Ovary (tissue), 9 donors: ENCODE data around the gene THSD4. TPM values are rescaled to one million over a fixed set of nuclear protein-coding genes. Genes with fewer than 3 reads are reported as not detected.

Source experiments
- DNase-seq, 5 donors: peaks; one replicate each; pipeline ENCODE4 v3.0.0-alpha.2; 2019 to 2020
- H3K27ac ChIP-seq, 2 donors: fragments of 200-600 bp; one replicate each; pipeline versions ENCODE4 v1.5.1 to v1.8.0; 2019 to 2022
- H3K27me3 ChIP-seq: fragments of 200-600 bp; one replicate; pipeline ENCODE4 v1.8.0; 2022
- H3K36me3 ChIP-seq: fragments of 200-600 bp; sonication (generic); one replicate; pipeline ENCODE4 v1.5.1; 2019
- H3K4me1 ChIP-seq: one replicate; pipeline ENCODE4 v1.8.1; 2013; ENCODE audit warnings: mild to moderate bottlenecking, moderate library complexity; ENCODE audit not compliant: insufficient read depth
- H3K4me3 ChIP-seq: fragments of 200-600 bp; sonication (generic); one replicate; pipeline ENCODE4 v1.5.1; 2017
- H3K9me3 ChIP-seq, 2 donors: fragments of 200-600 bp in 1 of 2; sonication (generic) in 1 of 2; one replicate each; pipeline versions ENCODE4 v1.5.1 to v1.8.1; 2013 to 2019; ENCODE audit warnings: mild to moderate bottlenecking in 1 of 2, moderate library complexity in 1 of 2
- EP300 ChIP-seq: sonication (generic); formaldehyde crosslinking; IDR thresholded peaks from one replicate; pipeline ENCODE4 v1.6.1; 2017; ENCODE audit warnings: antibody characterized with exemption
- POLR2A ChIP-seq: fragments of 450-650 bp; IDR thresholded peaks from one replicate; pipeline ENCODE4 v1.6.1; 2017; ENCODE audit warnings: antibody characterized with exemption, mild to moderate bottlenecking, moderate library complexity
- WGBS, 3 donors: extraction: QIAGEN DNeasy Blood & Tissue Kit in 1 of 3; methylation state at CpG; one replicate each; pipeline versions ENCODE4 v1.1.5 to v1.1.7; 2013 to 2017; 5-methylcytosine and 5-hydroxymethylcytosine counted together
- intact Hi-C, 4 donors: fragments of 100-400 bp; cut with DNase I; formaldehyde crosslinking; loops; one replicate each; pipeline versions ENCODE4 v1.11.0 to v1.15.1; 2022 to 2023
- polyA plus RNA-seq, 2 donors: library from polyadenylated mRNA; stranded (reverse); fragments of 200-250 nt in 1 of 2; fragments of 350-450 nt in 1 of 2; fragmentation: Illumina TruSeq in 1 of 2; extraction: RNeasy Lipid Tissue Mini Kit (QIAGEN cat#74804) in 1 of 2; gene quantifications; one replicate each; pipeline ENCODE4 v1.2.3, GENCODE V29; 2013 to 2014
- total RNA-seq, 7 donors: library from RNA; depleted of rRNA in 2 of 7; stranded (reverse); fragments of >200 nt in 2 of 7; fragmentation: NEBNext Ultra II Directional in 3 of 7; extraction: Animal tissue kit (Norgen Biotek cat#: 25700) in 3 of 7; gene quantifications; one replicate each; pipeline versions ENCODE4 v1.1.0 to v1.2.4, GENCODE V29; 2016 to 2023
- TF ChIP-seq, protein P1 (sequence below), 3 donors: fragments of 450-650 bp in 2 of 3; fragments of 200-600 bp in 1 of 3; IDR thresholded peaks; one replicate each; pipeline versions ENCODE4 v1.5.1 to v1.8.0; 2016 to 2022; ENCODE audit warnings: antibody characterized with exemption in 3 of 3, mild to moderate bottlenecking in 1 of 3
- donor health status: DM: no; HTN: no; CAD: no; lungs with moderate emphysema.
- donor health status: DM: no; HTN: no; CAD: no.
- donor health status: Bipolar disorder and iron deficiency.
- donor health status: DM: yes; HTN: yes; CAD: no.
- donor health status: DM: no; HTN: no; CAD: no.
- donor health status: DM: yes; HTN: yes; CAD: no.

Gene THSD4
- total and polyA plus RNA-seq, 9 donors, result 3.2 to 53.4 (median 13.5) TPM

DNA sequence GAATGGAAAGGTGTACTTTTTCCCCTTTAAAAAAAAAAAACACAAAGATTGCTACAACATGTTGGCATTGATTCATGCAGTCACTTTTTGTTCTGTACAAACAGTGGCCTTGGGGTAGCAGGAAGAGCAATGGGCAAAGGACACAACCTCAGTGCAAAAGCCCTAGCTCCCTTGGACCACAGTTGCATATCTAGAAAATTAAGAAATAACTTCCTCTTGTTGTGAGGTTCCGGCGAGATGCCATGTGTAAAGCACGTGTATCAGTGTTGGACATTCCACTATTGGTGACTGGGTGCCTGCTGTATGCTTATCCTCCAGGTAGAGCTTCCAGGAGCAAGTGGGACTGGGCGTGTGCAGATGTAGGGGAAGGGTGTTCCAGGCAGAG is 164.5 kb downstream of the THSD4 start:
- H3K27ac ChIP-seq, result no peak overlapping the region
- WGBS, 3 donors, result 86 to 96% (median 89%) methylated on average over 4 of the region's 4 CpGs
- no peak for DNase-seq
- H3K4me3 ChIP-seq, result no peak overlapping the region
- H3K36me3 ChIP-seq, result no peaks in the 10 kb centered on the region
- no peak for TF ChIP-seq EP300
- no peak for TF ChIP-seq POLR2A
- TF ChIP-seq, protein P1, sequence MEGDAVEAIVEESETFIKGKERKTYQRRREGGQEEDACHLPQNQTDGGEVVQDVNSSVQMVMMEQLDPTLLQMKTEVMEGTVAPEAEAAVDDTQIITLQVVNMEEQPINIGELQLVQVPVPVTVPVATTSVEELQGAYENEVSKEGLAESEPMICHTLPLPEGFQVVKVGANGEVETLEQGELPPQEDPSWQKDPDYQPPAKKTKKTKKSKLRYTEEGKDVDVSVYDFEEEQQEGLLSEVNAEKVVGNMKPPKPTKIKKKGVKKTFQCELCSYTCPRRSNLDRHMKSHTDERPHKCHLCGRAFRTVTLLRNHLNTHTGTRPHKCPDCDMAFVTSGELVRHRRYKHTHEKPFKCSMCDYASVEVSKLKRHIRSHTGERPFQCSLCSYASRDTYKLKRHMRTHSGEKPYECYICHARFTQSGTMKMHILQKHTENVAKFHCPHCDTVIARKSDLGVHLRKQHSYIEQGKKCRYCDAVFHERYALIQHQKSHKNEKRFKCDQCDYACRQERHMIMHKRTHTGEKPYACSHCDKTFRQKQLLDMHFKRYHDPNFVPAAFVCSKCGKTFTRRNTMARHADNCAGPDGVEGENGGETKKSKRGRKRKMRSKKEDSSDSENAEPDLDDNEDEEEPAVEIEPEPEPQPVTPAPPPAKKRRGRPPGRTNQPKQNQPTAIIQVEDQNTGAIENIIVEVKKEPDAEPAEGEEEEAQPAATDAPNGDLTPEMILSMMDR (IDR thresholded peaks at IDR 0.05), result no peak
- intact Hi-C loops, result no loop called here
- peaks cover 2% of the 10 kb centered on the region for H3K4me1 ChIP-seq
- no peaks in the 10 kb centered on the region for H3K9me3 ChIP-seq
- no peaks in the 10 kb centered on the region for H3K27me3 ChIP-seq

DNA sequence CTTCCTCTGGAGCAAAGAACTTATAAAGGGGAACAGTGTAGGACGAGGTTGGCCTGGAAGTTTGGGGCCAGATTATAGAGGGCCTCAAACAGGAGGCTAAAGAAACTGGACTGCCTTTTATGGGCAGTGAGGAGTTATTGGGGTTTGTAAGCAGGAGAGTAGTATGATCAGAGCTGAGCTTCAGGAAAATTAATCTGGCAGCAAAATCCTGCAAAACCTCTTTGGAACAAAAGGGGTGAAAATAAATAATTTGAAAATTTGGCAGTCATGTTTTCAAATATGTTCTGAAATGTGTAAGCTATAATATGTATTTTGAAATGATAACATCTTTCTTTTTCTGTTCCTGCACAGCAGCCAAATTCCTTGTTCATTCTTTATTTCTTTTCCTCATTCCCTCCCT is 164.9 kb downstream of the THSD4 start:
- no peak for DNase-seq
- 67 to 87% (median 82%) methylated on average over 1 of the region's 1 CpG for WGBS, 3 donors
- intact Hi-C loops, result no loop called here
- Histone ChIP-seq H3K4me3 (no peak overlapping the region), H3K27me3 (no peaks in the 10 kb centered on the region), H3K9me3 (no peaks in the 10 kb centered on the region), H3K36me3 (no peaks in the 10 kb centered on the region), H3K27ac (no peak overlapping the region), H3K4me1 (peaks cover 2% of the 10 kb centered on the region)
- no peak for TF ChIP-seq EP300
- TF ChIP-seq POLR2A, result no peak
- TF ChIP-seq, protein P1 (IDR thresholded peaks at IDR 0.05), result no peak

DNA sequence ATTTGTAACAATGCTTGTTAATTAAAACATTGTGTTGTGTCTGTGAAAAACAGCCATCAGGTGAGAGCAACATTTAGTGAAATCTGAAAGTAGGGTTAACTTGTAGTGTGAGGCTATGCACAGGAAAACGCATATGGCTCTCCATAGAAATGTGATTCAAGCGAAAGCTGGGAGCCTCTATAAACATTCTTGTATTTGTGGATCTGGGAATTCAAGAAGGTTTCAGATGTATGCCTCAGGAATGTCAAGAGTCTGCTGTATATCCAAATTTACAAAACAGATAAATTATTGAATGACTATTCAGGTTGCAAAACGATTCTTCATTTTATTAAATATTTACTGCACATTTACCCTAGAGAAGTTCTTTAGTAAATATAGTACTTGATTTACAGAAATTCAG is 166.0 kb downstream of the THSD4 start:
- no peak for TF ChIP-seq POLR2A
- no peak for TF ChIP-seq EP300
- TF ChIP-seq, protein P1 (IDR thresholded peaks at IDR 0.05), result no peak
- 78 to 85% (median 81%) methylated on average over 3 of the region's 3 CpGs for WGBS, 3 donors
- no peak for DNase-seq
- no peak overlapping the region for H3K4me3 ChIP-seq
- no peaks in the 10 kb centered on the region for H3K36me3 ChIP-seq
- H3K27ac ChIP-seq, result no peak overlapping the region
- intact Hi-C loops, result no loop called here
- H3K4me1 ChIP-seq, result peaks cover 2% of the 10 kb centered on the region
- H3K27me3 ChIP-seq, result no peaks in the 10 kb centered on the region
- no peaks in the 10 kb centered on the region for H3K9me3 ChIP-seq

DNA sequence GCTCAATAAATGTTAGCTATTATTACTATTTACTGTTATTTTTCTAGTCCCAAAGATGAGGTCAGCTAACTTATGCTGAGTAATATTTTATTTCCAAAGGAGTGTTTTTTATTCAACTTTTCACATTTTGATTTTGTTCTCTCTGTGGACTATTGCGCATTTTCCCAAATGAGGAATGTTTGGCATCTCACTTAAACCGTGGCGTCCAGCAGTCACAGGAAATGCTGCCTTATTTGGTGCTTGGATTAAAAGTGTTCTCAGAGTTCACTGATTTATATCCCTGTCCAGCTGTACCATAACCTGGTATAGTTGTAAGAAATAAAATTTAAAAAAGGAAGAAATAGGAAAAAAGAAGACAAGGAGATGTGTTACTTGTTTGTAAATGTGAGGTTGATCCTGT is 166.8 kb downstream of the THSD4 start:
- no peak for DNase-seq
- intact Hi-C loops, result no loop called here
- H3K27me3 ChIP-seq, result no peaks in the 10 kb centered on the region
- H3K4me3 ChIP-seq, result no peak overlapping the region
- 5 to 16% (median 8%) methylated on average over 3 of the region's 3 CpGs for WGBS, 3 donors
- H3K27ac ChIP-seq, result no peak overlapping the region
- TF ChIP-seq, protein P1 (IDR thresholded peaks at IDR 0.05), result no peak
- TF ChIP-seq POLR2A (no peak), EP300 (no peak)
- H3K4me1 ChIP-seq, result peaks cover 2% of the 10 kb centered on the region
- H3K9me3 ChIP-seq, result no peaks in the 10 kb centered on the region
- no peaks in the 10 kb centered on the region for H3K36me3 ChIP-seq
